ENCODE results near the gene SYT15. TPM values are rescaled to one million over a fixed set of nuclear protein-coding genes. Genes with fewer than 3 reads are reported as not detected.

Gene SYT15
- total RNA-seq, 1 experiment from 2014 or later = 2.2 TPM

DNA sequence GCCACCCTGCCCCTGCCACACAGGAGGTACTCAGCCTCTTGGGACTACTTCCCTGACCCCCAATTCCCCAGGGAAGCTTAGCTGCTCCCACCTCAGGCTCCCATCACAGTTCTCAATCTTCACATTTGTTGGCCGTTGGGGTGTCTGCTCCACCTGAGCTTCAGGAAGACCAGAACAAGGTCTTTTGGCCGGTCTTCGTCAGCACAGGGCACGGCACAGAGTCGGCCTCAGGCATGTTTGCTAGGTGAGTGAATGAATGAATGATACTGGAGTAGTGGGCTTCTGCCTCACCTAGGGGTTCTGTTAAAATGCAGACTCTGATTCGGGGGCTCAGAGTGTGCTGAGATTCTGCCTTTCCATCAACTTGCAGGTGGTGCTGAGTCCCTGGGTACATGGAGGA is 42.8 kb upstream of the SYT15 start:
- BruUV-seq (replicated peaks) = no TSS peak
- intact Hi-C loops (cut with micrococcal nuclease; ENCODE audit: unreplicated experiment) = no loop called here
- CTCF ChIA-PET = interaction anchor here (0.7 kb wide), 1 partner anchor 9 kb away, joined by 3 read pairs; no protein-coding TSS in a partner anchor
- TF ChIP-seq, protein P1, sequence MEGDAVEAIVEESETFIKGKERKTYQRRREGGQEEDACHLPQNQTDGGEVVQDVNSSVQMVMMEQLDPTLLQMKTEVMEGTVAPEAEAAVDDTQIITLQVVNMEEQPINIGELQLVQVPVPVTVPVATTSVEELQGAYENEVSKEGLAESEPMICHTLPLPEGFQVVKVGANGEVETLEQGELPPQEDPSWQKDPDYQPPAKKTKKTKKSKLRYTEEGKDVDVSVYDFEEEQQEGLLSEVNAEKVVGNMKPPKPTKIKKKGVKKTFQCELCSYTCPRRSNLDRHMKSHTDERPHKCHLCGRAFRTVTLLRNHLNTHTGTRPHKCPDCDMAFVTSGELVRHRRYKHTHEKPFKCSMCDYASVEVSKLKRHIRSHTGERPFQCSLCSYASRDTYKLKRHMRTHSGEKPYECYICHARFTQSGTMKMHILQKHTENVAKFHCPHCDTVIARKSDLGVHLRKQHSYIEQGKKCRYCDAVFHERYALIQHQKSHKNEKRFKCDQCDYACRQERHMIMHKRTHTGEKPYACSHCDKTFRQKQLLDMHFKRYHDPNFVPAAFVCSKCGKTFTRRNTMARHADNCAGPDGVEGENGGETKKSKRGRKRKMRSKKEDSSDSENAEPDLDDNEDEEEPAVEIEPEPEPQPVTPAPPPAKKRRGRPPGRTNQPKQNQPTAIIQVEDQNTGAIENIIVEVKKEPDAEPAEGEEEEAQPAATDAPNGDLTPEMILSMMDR (IDR thresholded peaks at IDR 0.05; ENCODE audit: unreplicated experiment) = no peak
- no peak overlapping the region for H3K27ac Mint-ChIP-seq (ENCODE audit: unreplicated experiment)
- H3K9me3 Mint-ChIP-seq (ENCODE audit: low read depth, unreplicated experiment) = no peaks in the 10 kb centered on the region
- peaks cover 11% of the 10 kb centered on the region for H3K36me3 Mint-ChIP-seq (ENCODE audit: insufficient read depth, unreplicated experiment)
- H3K4me1 Mint-ChIP-seq (ENCODE audit: low read depth, unreplicated experiment) = peaks cover 28% of the 10 kb centered on the region
- no peak overlapping the region for H3K4me3 Mint-ChIP-seq (ENCODE audit: low read depth, unreplicated experiment)
- no peak for DNase-seq
- H3K27me3 Mint-ChIP-seq (ENCODE audit: unreplicated experiment) = no peaks in the 10 kb centered on the region

- DNase-seq = no peak
- peaks cover 28% of the 10 kb centered on the region for H3K4me1 Mint-ChIP-seq (ENCODE audit: low read depth, unreplicated experiment)
- BruUV-seq (replicated peaks) = no TSS peak
- peaks cover 11% of the 10 kb centered on the region for H3K36me3 Mint-ChIP-seq (ENCODE audit: insufficient read depth, unreplicated experiment)
- intact Hi-C loops (cut with micrococcal nuclease; ENCODE audit: unreplicated experiment) = no loop called here
- H3K4me3 Mint-ChIP-seq (ENCODE audit: low read depth, unreplicated experiment) = no peak overlapping the region
- no peaks in the 10 kb centered on the region for H3K27me3 Mint-ChIP-seq (ENCODE audit: unreplicated experiment)
- no peaks in the 10 kb centered on the region for H3K9me3 Mint-ChIP-seq (ENCODE audit: low read depth, unreplicated experiment)
- no peak overlapping the region for H3K27ac Mint-ChIP-seq (ENCODE audit: unreplicated experiment)
- CTCF ChIA-PET = interaction anchor here (0.7 to 0.8 kb wide), 2 partner anchors 8 to 16 kb away, joined by 3 read pairs; no protein-coding TSS in a partner anchor
- TF ChIP-seq, protein P1 (IDR thresholded peaks at IDR 0.05; ENCODE audit: unreplicated experiment) = no peak
Measured at GRCh38 chr10:46536781-46537180, 42.1 kb upstream of the SYT15 start.

DNA sequence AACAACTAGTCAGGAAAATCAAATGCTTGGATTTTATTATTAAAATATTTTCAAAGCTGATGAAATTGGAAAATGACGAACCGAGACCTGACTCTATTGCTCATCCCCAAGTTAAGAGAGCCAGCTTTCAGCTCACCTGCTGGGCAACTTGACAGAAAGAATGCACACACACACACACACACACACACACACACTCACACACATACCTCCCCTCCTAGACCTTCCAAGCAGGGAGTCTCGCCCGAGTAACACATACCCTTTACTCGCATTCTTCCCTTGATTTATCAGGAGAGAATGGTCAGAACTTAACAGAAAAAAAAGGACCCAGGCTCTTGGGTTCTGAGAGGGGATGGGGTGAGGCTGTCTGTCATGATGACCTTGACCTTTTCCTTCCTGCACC is 41.6 kb upstream of the SYT15 start:
- no peaks in the 10 kb centered on the region for H3K27me3 Mint-ChIP-seq (ENCODE audit: unreplicated experiment)
- intact Hi-C loops (cut with micrococcal nuclease; ENCODE audit: unreplicated experiment) = no loop called here
- H3K9me3 Mint-ChIP-seq (ENCODE audit: low read depth, unreplicated experiment) = no peaks in the 10 kb centered on the region
- H3K27ac Mint-ChIP-seq (ENCODE audit: unreplicated experiment) = no peak overlapping the region
- no peak for DNase-seq
- CTCF ChIA-PET = interaction anchor here (0.8 kb wide), 1 partner anchor 15 kb away, joined by 3 read pairs; no protein-coding TSS in a partner anchor
- no peak overlapping the region for H3K4me3 Mint-ChIP-seq (ENCODE audit: low read depth, unreplicated experiment)
- H3K4me1 Mint-ChIP-seq (ENCODE audit: low read depth, unreplicated experiment) = peaks cover 32% of the 10 kb centered on the region
- peaks cover 11% of the 10 kb centered on the region for H3K36me3 Mint-ChIP-seq (ENCODE audit: insufficient read depth, unreplicated experiment)
- no TSS peak for BruUV-seq (replicated peaks)
- TF ChIP-seq, protein P1 (IDR thresholded peaks at IDR 0.05; ENCODE audit: unreplicated experiment) = no peak

DNA sequence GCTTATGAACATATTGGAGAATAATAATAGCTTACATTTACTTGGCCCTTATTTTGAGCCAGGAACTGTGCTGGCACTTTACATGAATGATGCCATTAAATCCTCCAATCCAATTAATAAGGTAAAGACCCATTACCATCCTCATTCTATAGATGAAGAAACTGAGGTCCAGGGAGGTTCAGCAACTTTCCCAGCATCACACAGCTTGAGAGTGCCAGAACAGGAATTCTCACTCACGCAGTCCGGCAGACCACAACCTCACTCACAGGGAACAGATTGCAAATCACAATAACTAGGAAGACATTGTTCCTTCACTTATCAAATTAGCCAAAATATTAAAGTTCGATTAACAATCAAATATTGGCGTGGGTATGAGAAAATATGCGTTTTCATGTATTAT is 40.8 kb upstream of the SYT15 start:
- Mint-ChIP-seq H3K4me1 (ENCODE audit: low read depth, unreplicated experiment) (peaks cover 41% of the 10 kb centered on the region), H3K27me3 (ENCODE audit: unreplicated experiment) (no peaks in the 10 kb centered on the region), H3K9me3 (ENCODE audit: low read depth, unreplicated experiment) (no peaks in the 10 kb centered on the region), H3K36me3 (ENCODE audit: insufficient read depth, unreplicated experiment) (peaks cover 11% of the 10 kb centered on the region), H3K4me3 (ENCODE audit: low read depth, unreplicated experiment) (no peak overlapping the region), H3K27ac (ENCODE audit: unreplicated experiment) (no peak overlapping the region)
- BruUV-seq (replicated peaks) = no TSS peak
- no peak for DNase-seq
- CTCF ChIA-PET = interaction anchor here (1.3 to 3.2 kb wide), 5 partner anchors 8 to 22 kb away, joined by 3 to 14 read pairs (median 10); no protein-coding TSS in a partner anchor
- TF ChIP-seq, protein P1 (IDR thresholded peaks at IDR 0.05; ENCODE audit: unreplicated experiment) = no peak
- intact Hi-C loops (cut with micrococcal nuclease; ENCODE audit: unreplicated experiment) = no loop called here
